CD14-positive monocyte (primary cell): Measurements from ENCODE around the gene LDLRAP1. TPM values are rescaled to one million over a fixed set of nuclear protein-coding genes. Genes with fewer than 3 reads are reported as not detected.

Experiments
- DNase-seq, 3 donors: peaks; one replicate each; pipeline ENCODE4 v3.0.0-alpha.2; 2011 to 2022
- H2AFZ ChIP-seq: 2 replicates; pipeline ENCODE4 v1.6.0; 2012; ENCODE audit warnings: mild to moderate bottlenecking, low read depth, low read length, inconsistent platforms; ENCODE audit not compliant: insufficient read depth, poor library complexity, severe bottlenecking
- H3K27ac ChIP-seq, 2 donors: 1 replicate in 1 of 2; 2 replicates in 1 of 2; pipeline ENCODE4 v1.5.1; 2012 to 2013; ENCODE audit warnings: low read length in 2 of 2, control low read depth in 1 of 2, inconsistent platforms in 1 of 2, low read depth in 1 of 2, mild to moderate bottlenecking in 1 of 2
- H3K27me3 ChIP-seq, 2 donors: one replicate each; pipeline versions ENCODE4 v1.6.0 to v1.6.1; 2011 to 2013; ENCODE audit warnings: low read length in 2 of 2; ENCODE audit not compliant: control insufficient read depth in 2 of 2, insufficient read depth in 2 of 2
- H3K36me3 ChIP-seq, 2 donors: replicated peaks in 1 of 2; 1 replicate in 1 of 2; 2 replicates in 1 of 2; pipeline versions ENCODE4 v1.5.1 to v1.6.1; 2012 to 2013; ENCODE audit warnings: low read length in 2 of 2, control low read depth in 1 of 2, inconsistent platforms in 1 of 2, mild to moderate bottlenecking in 1 of 2; ENCODE audit not compliant: insufficient read depth in 2 of 2, control insufficient read depth in 1 of 2
- H3K4me1 ChIP-seq, 2 donors: 1 replicate in 1 of 2; 2 replicates in 1 of 2; pipeline versions ENCODE4 v1.5.1 to v1.6.1; 2012 to 2013; ENCODE audit warnings: low read length in 2 of 2, control low read depth in 1 of 2, inconsistent platforms in 1 of 2, mild to moderate bottlenecking in 1 of 2, moderate library complexity in 1 of 2; ENCODE audit not compliant: insufficient read depth in 2 of 2, control insufficient read depth in 1 of 2
- H3K4me2 ChIP-seq: replicated peaks from 2 replicates; pipeline ENCODE3; 2012; ENCODE audit warnings: low read length, moderate library complexity, mild to moderate bottlenecking; ENCODE audit not compliant: poor library complexity, severe bottlenecking; ENCODE audit errors: extremely low read depth
- H3K4me3 ChIP-seq, 3 experiments: fragments of 200-600 bp in 1 of 3; sonication (generic) in 1 of 3; replicated peaks in 1 of 3; 1 replicate in 2 of 3; 2 replicates in 1 of 3; pipeline ENCODE4 v1.5.1; 2011 to 2013; ENCODE audit warnings: low read length in 3 of 3, mild to moderate bottlenecking in 3 of 3, control low read depth in 2 of 3, low read depth in 2 of 3, inconsistent platforms in 1 of 3, moderate library complexity in 1 of 3
- H3K79me2 ChIP-seq: 2 replicates; pipeline ENCODE4 v1.6.0; 2012; ENCODE audit warnings: mild to moderate bottlenecking, control low read depth, inconsistent platforms, low read length, moderate library complexity; ENCODE audit not compliant: insufficient read depth
- H3K9ac ChIP-seq: 2 replicates; pipeline ENCODE4 v1.6.0; 2017; ENCODE audit warnings: low read length, mild to moderate bottlenecking; ENCODE audit not compliant: insufficient read depth, poor library complexity, severe bottlenecking
- H3K9me3 ChIP-seq, 2 donors: replicated peaks in 1 of 2; 1 replicate in 1 of 2; 2 replicates in 1 of 2; pipeline versions ENCODE4 v1.5.1 to v1.6.1; 2012 to 2013; ENCODE audit warnings: low read length in 2 of 2, control low read depth in 1 of 2; ENCODE audit not compliant: control insufficient read depth in 1 of 2, insufficient read depth in 1 of 2
- H4K20me1 ChIP-seq: 2 replicates; pipeline ENCODE4 v1.6.0; 2012; ENCODE audit warnings: mild to moderate bottlenecking, low read length, control low read depth, moderate library complexity; ENCODE audit not compliant: insufficient read depth
- H3K27ac Mint-ChIP-seq, 7 donors: one replicate each; pipeline ENCODE4 v1.8.0; 2020; ENCODE audit warnings: mild to moderate bottlenecking in 7 of 7, mixed read lengths in 7 of 7, moderate library complexity in 6 of 7, inconsistent platforms in 2 of 7
- H3K27me3 Mint-ChIP-seq, 3 donors: one replicate each; pipeline ENCODE4 v1.8.0; 2021 to 2022; ENCODE audit warnings: low read depth in 3 of 3, mild to moderate bottlenecking in 3 of 3, mixed read lengths in 3 of 3, moderate library complexity in 3 of 3, inconsistent platforms in 1 of 3
- H3K36me3 Mint-ChIP-seq, 2 donors: one replicate each; pipeline ENCODE4 v1.8.0; 2020; ENCODE audit warnings: mixed read lengths in 2 of 2, inconsistent platforms in 1 of 2, mild to moderate bottlenecking in 1 of 2
- H3K4me1 Mint-ChIP-seq: one replicate; pipeline ENCODE4 v1.8.0; 2020; ENCODE audit warnings: mild to moderate bottlenecking, mixed read lengths
- H3K4me3 Mint-ChIP-seq, 2 donors: one replicate each; pipeline ENCODE4 v1.8.0; 2020; ENCODE audit warnings: mild to moderate bottlenecking in 2 of 2, mixed read lengths in 2 of 2, moderate library complexity in 1 of 2
- H3K9me3 Mint-ChIP-seq, 7 donors: one replicate each; pipeline ENCODE4 v1.8.0; 2020 to 2022; ENCODE audit warnings: mixed read lengths in 7 of 7, mild to moderate bottlenecking in 6 of 7, moderate library complexity in 6 of 7, inconsistent platforms in 2 of 7
- CTCF ChIP-seq: fragments of 200-600 bp; IDR thresholded peaks from one replicate; pipeline ENCODE4 v1.8.0; 2022; ENCODE audit warnings: antibody characterized with exemption, mild to moderate bottlenecking
- WGBS: methylation state at CpG from one replicate; pipeline ENCODE4 v1.1.5; 2013; ENCODE audit warnings: missing lambda C conversion rate; ENCODE audit not compliant: insufficient coverage; 5-methylcytosine and 5-hydroxymethylcytosine counted together
- intact Hi-C, 2 donors: fragments of 100-400 bp; cut with micrococcal nuclease; formaldehyde crosslinking; loops; one replicate each; pipeline versions ENCODE4 v1.15.0 to v1.15.1; 2023
- polyA plus RNA-seq, 3 donors: library from polyadenylated mRNA; depleted of rRNA in 1 of 3; unstranded in 2 of 3; stranded (reverse) in 1 of 3; fragments of 300-500 nt in 2 of 3; fragments of >200 nt in 1 of 3; fragmentation: Illumina TruSeq in 2 of 3; gene quantifications; 1 replicate in 2 of 3; 2 replicates in 1 of 3; pipeline ENCODE4 v1.2.3, GENCODE V29; 2012 to 2021

The LDLRAP1 gene
- polyA plus RNA-seq, 3 donors = 12.8 to 18.5 (median 14.6) TPM

- no peak for TF ChIP-seq CTCF
- no peak overlapping the region for H3K27ac ChIP-seq
- DNase-seq = no peak
- no peak overlapping the region for H3K4me2 ChIP-seq
- no peaks in the 10 kb centered on the region for H3K27me3 ChIP-seq
- no peaks in the 10 kb centered on the region for H4K20me1 ChIP-seq
- H3K4me1 Mint-ChIP-seq = no peaks in the 10 kb centered on the region
- H3K36me3 Mint-ChIP-seq = no peaks in the 10 kb centered on the region
- no peak overlapping the region for H3K27ac Mint-ChIP-seq
- intact Hi-C loops = loop anchor here in 1 of 2 donors (10.0 kb wide), 1 partner anchor 237 kb away; no protein-coding TSS in a partner anchor
- 90% methylated on average over 4 of the region's 5 CpGs for WGBS
- no peak overlapping the region for H3K9ac ChIP-seq
- no peak overlapping the region for H3K4me3 ChIP-seq
- no peaks in the 10 kb centered on the region for H3K79me2 ChIP-seq
- H3K36me3 ChIP-seq = no peaks in the 10 kb centered on the region
- H2AFZ ChIP-seq = no peak overlapping the region
- peaks cover 0 to 4% (median 1%) of the 10 kb centered on the region in 3 donors for H3K27me3 Mint-ChIP-seq
- H3K4me1 ChIP-seq = no peaks in the 10 kb centered on the region
- H3K9me3 ChIP-seq = peaks cover 0 to 4% of the 10 kb centered on the region in 2 donors
- H3K9me3 Mint-ChIP-seq = peaks cover 0 to 7% (median 4%) of the 10 kb centered on the region in 7 donors
- no peak overlapping the region for H3K4me3 Mint-ChIP-seq
These were observed 21.3 kb upstream of the LDLRAP1 start for GRCh38 chr1:25522031-25522655.

GRCh38 chr1:25523542-25523941 lies 19.9 kb upstream of the LDLRAP1 start:
- DNase-seq = no peak
- intact Hi-C loops = loop anchor here in 1 of 2 donors (10.0 kb wide), 1 partner anchor 239 kb away; no protein-coding TSS in a partner anchor
- Mint-ChIP-seq H3K27me3 (peaks cover 0 to 4% (median 1%) of the 10 kb centered on the region in 3 donors), H3K9me3 (peaks cover 0 to 7% (median 3%) of the 10 kb centered on the region in 7 donors), H3K4me3 (no peak overlapping the region), H3K4me1 (no peaks in the 10 kb centered on the region), H3K27ac (no peak overlapping the region), H3K36me3 (no peaks in the 10 kb centered on the region)
- Histone ChIP-seq H3K79me2 (no peaks in the 10 kb centered on the region), H3K4me1 (no peaks in the 10 kb centered on the region), H3K36me3 (no peaks in the 10 kb centered on the region), H3K9ac (no peak overlapping the region), H4K20me1 (no peaks in the 10 kb centered on the region), H2AFZ (no peak overlapping the region), H3K27me3 (no peaks in the 10 kb centered on the region), H3K27ac (no peak overlapping the region), H3K9me3 (peaks cover 0 to 4% of the 10 kb centered on the region in 2 donors), H3K4me3 (no peak overlapping the region), H3K4me2 (no peak overlapping the region)
- no peak for TF ChIP-seq CTCF
- WGBS = 100% methylated on average over 6 of the region's 10 CpGs
